PFSK-1 (cell line): ENCODE data around the gene MEF2C.

Experiments used
- FOXP2 ChIP-seq: optimal IDR thresholded peaks from 2 replicates; pipeline ENCODE3; 2011; ENCODE audit warnings: borderline replicate concordance, control low read depth, inconsistent platforms; ENCODE audit not compliant: insufficient read depth; ENCODE audit errors: extremely low read length, extremely low read depth
- POLR2AphosphoS5 ChIP-seq: IDR thresholded peaks from 2 replicates; pipeline ENCODE4 v1.6.1; 2012; ENCODE audit warnings: low read depth, mild to moderate bottlenecking, control low read depth, low read length, moderate library complexity
- REST ChIP-seq, 2 experiments: IDR thresholded peaks; 2 replicates each; pipeline versions ENCODE4 v1.6.1 to v1.8.0; 2011 to 2012; ENCODE audit warnings: low read depth in 2 of 2, low read length in 2 of 2, control low read depth in 1 of 2, inconsistent platforms in 1 of 2, mild to moderate bottlenecking in 1 of 2, moderate library complexity in 1 of 2; ENCODE audit not compliant: insufficient read depth in 1 of 2
- SIN3A ChIP-seq: IDR thresholded peaks from 2 replicates; pipeline ENCODE4 v1.6.1; 2012; ENCODE audit warnings: mild to moderate bottlenecking, low read length, moderate library complexity, borderline replicate concordance; ENCODE audit not compliant: insufficient read depth
- TAF1 ChIP-seq: IDR thresholded peaks from 2 replicates; pipeline ENCODE4 v1.6.1; 2012; ENCODE audit warnings: low read length, control low read depth, borderline replicate concordance; ENCODE audit not compliant: insufficient read depth

Gene MEF2C

GRCh38 chr5:88829775-88830174, 53.2 kb downstream of the MEF2C start:
- TF ChIP-seq SIN3A, result no peak
- TF ChIP-seq POLR2AphosphoS5, result no peak
- TF ChIP-seq TAF1, result no peak
- TF ChIP-seq FOXP2, result no peak
- TF ChIP-seq REST (IDR thresholded peaks at IDR 0.05; ENCODE audit: insufficient read depth in 1 of 2, low read depth in 2 of 2, low read length in 2 of 2), result no peak

- TF ChIP-seq REST (IDR thresholded peaks at IDR 0.05; ENCODE audit: insufficient read depth in 1 of 2, low read depth in 2 of 2, low read length in 2 of 2) (no peak), POLR2AphosphoS5 (no peak), SIN3A (no peak), TAF1 (no peak), FOXP2 (no peak)
These were observed 53.9 kb downstream of the MEF2C start for GRCh38 chr5:88829054-88829453.

GRCh38 chr5:88827997-88828396, 55.0 kb downstream of the MEF2C start:
- TF ChIP-seq REST (IDR thresholded peaks at IDR 0.05; ENCODE audit: insufficient read depth in 1 of 2, low read depth in 2 of 2, low read length in 2 of 2), result no peak
- no peak for TF ChIP-seq POLR2AphosphoS5
- no peak for TF ChIP-seq TAF1
- no peak for TF ChIP-seq FOXP2
- TF ChIP-seq SIN3A, result no peak

GRCh38 chr5:88826646-88827585, 56.1 kb downstream of the MEF2C start:
- TF ChIP-seq POLR2AphosphoS5, result peak; percentile 51; the same call in 1 of the 2 replicates
- TF ChIP-seq REST (IDR thresholded peaks at IDR 0.05; ENCODE audit: insufficient read depth in 1 of 2, low read depth in 2 of 2, low read length in 2 of 2), result peak in 1 of 2 experiments; percentile 49; a peak in 2 of 4 replicates
- TF ChIP-seq SIN3A, result no peak
- peak; percentile 76 for TF ChIP-seq FOXP2
- TF ChIP-seq TAF1, result no peak; the same call in 1 of the 2 replicates
